DND-41 (cell line): ENCODE measurements around the gene RGPD3.

Source experiments
- CTCF ChIP-seq: IDR thresholded peaks from 2 replicates; pipeline ENCODE4 v1.5.1; 2012; ENCODE audit warnings: borderline replicate concordance, low read length, moderate library complexity, mild to moderate bottlenecking; ENCODE audit not compliant: poor library complexity, severe bottlenecking; ENCODE audit errors: extremely low read depth
- EZH2 ChIP-seq: IDR thresholded peaks from 3 replicates; pipeline ENCODE4 v1.6.1; 2012; ENCODE audit warnings: borderline replicate concordance, low read depth, mild to moderate bottlenecking, moderate library complexity, low read length, inconsistent platforms; ENCODE audit not compliant: severe bottlenecking

DNA sequence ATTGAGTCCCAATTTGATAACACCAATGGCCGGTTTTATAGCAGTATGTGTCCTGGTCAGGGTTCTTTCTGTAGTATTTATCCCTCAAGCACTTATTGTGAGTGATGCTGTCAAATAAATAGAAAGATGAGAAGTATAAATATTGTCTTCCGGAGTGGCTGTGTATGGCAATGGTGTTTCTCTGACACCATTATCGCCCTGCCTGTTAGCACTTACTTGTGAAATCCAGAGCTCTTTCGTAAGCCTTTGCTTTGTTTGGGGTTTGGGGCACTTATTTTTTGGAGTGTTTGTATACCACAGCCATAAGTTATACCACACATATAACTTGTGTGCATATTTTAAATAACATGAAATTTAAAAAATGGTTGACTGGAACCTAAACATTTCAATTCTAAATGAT lies 48.2 kb upstream of the RGPD3 start:
- TF ChIP-seq CTCF (no peak), EZH2 (no peak)
